Esophagus squamous epithelium (tissue), 5 donors: Measurements from ENCODE around the gene NAV2. TPM values are rescaled to one million over a fixed set of nuclear protein-coding genes. Genes with fewer than 3 reads are reported as not detected.

Experiments used
- DNase-seq: peaks from one replicate; lab custom pipeline; 2025; lab: John Stamatoyannopoulos, UW
- H3K27ac ChIP-seq, 4 donors: fragments of 200-600 bp; sonication (generic); one replicate each; pipeline ENCODE4 v1.5.1; 2016 to 2019; ENCODE audit warnings: mild to moderate bottlenecking in 1 of 4
- H3K27me3 ChIP-seq, 4 donors: fragments of 200-600 bp; sonication (generic); 1 replicate in 3 of 4; 2 replicates in 1 of 4; pipeline versions ENCODE4 v1.5.1 to v1.6.0; 2017 to 2021; ENCODE audit warnings: antibody characterized with exemption in 1 of 4
- H3K36me3 ChIP-seq, 3 donors: fragments of 200-600 bp; sonication (generic); one replicate each; pipeline ENCODE4 v1.5.1; 2016 to 2019
- H3K4me1 ChIP-seq, 3 donors: fragments of 200-600 bp; sonication (generic); one replicate each; pipeline ENCODE4 v1.5.1; 2017 to 2019
- H3K4me3 ChIP-seq, 4 donors: fragments of 200-600 bp; sonication (generic); 1 replicate in 3 of 4; 2 replicates in 1 of 4; pipeline ENCODE4 v1.5.1; 2016 to 2019; ENCODE audit warnings: mild to moderate bottlenecking in 2 of 4, moderate library complexity in 1 of 4
- H3K9me3 ChIP-seq, 3 donors: fragments of 200-600 bp; sonication (generic); one replicate each; pipeline ENCODE4 v1.5.1; 2016 to 2019
- CTCF ChIP-seq, 6 experiments: fragments of 450-650 bp in 4 of 6; fragments of 200-600 bp in 2 of 6; sonication (generic) in 2 of 6; IDR thresholded peaks; one replicate each; pipeline ENCODE4 v1.5.1; 2016 to 2019; ENCODE audit warnings: antibody characterized with exemption in 6 of 6, mild to moderate bottlenecking in 4 of 6, moderate library complexity in 4 of 6
- POLR2A ChIP-seq, 4 donors: fragments of 450-650 bp; IDR thresholded peaks; one replicate each; pipeline ENCODE4 v1.6.1; 2017; ENCODE audit warnings: antibody characterized with exemption in 4 of 4, mild to moderate bottlenecking in 4 of 4, moderate library complexity in 3 of 4
- WGBS, 2 donors: methylation state at CpG; one replicate each; pipeline ENCODE4 v1.1.5; 2018; 5-methylcytosine and 5-hydroxymethylcytosine counted together
- intact Hi-C: fragments of 100-400 bp; cut with DNase I; formaldehyde crosslinking; loops from one replicate; pipeline ENCODE4 v1.15.0; 2022
- total RNA-seq, 4 donors: library from RNA; depleted of rRNA; stranded (reverse); fragments of >200 nt; gene quantifications; one replicate each; pipeline ENCODE4 v1.1.0, GENCODE V29; 2016
- donor health status: DM: yes; HTN: yes; CAD: no.

The NAV2 gene
- total RNA-seq, 4 donors from 2014 or later = 4.9 to 19.1 (median 14.6) TPM

- Histone ChIP-seq H3K36me3 (no peaks in the 10 kb centered on the region), H3K4me3 (no peak overlapping the region), H3K4me1 (peaks cover 7 to 70% (median 21%) of the 10 kb centered on the region in 3 donors), H3K9me3 (no peaks in the 10 kb centered on the region), H3K27ac (no peak overlapping the region), H3K27me3 (no peaks in the 10 kb centered on the region)
- DNase-seq = no peak
- intact Hi-C loops = no loop called here
- WGBS, 2 donors = 50% methylated on average over 2 of the region's 2 CpGs; no CpG with 5 or more reads in 1 of the 2 donors
- TF ChIP-seq CTCF (IDR thresholded peaks at IDR 0.05) = no peak
- TF ChIP-seq POLR2A (IDR thresholded peaks at IDR 0.05) = no peak
Measured at GRCh38 chr11:19869466-19869865, 156.8 kb downstream of the NAV2 start.

GRCh38 chr11:19869946-19870589 is 157.4 kb downstream of the NAV2 start:
- Histone ChIP-seq H3K9me3 (no peaks in the 10 kb centered on the region), H3K27me3 (no peaks in the 10 kb centered on the region), H3K4me1 (peaks cover 7 to 70% (median 17%) of the 10 kb centered on the region in 3 donors), H3K27ac (no peak overlapping the region), H3K4me3 (no peak overlapping the region), H3K36me3 (no peaks in the 10 kb centered on the region)
- intact Hi-C loops = no loop called here
- TF ChIP-seq CTCF (IDR thresholded peaks at IDR 0.05) (no peak), POLR2A (IDR thresholded peaks at IDR 0.05) (no peak)
- DNase-seq = no peak
- WGBS, 2 donors = 55 to 74% methylated on average over 2 to 3 of the region's 9 CpGs

GRCh38 chr11:19871531-19871930 is 158.9 kb downstream of the NAV2 start:
- Histone ChIP-seq H3K9me3 (no peaks in the 10 kb centered on the region), H3K36me3 (no peaks in the 10 kb centered on the region), H3K27me3 (no peaks in the 10 kb centered on the region), H3K4me1 (peaks cover 7 to 67% (median 17%) of the 10 kb centered on the region in 3 donors), H3K27ac (no peak overlapping the region), H3K4me3 (no peak overlapping the region)
- WGBS, 2 donors = 73 to 82% methylated on average over 7 to 8 of the region's 8 CpGs
- no peak for DNase-seq
- intact Hi-C loops = no loop called here
- TF ChIP-seq CTCF (IDR thresholded peaks at IDR 0.05) (no peak), POLR2A (IDR thresholded peaks at IDR 0.05) (no peak)

- Histone ChIP-seq H3K9me3 (no peaks in the 10 kb centered on the region), H3K4me3 (no peak overlapping the region), H3K36me3 (no peaks in the 10 kb centered on the region), H3K4me1 (peaks cover 7 to 65% (median 17%) of the 10 kb centered on the region in 3 donors), H3K27ac (no peak overlapping the region), H3K27me3 (no peaks in the 10 kb centered on the region)
- intact Hi-C loops = no loop called here
- WGBS, 2 donors = 72% methylated on average over 4 of the region's 4 CpGs; no CpG with 5 or more reads in 1 of the 2 donors
- DNase-seq = no peak
- TF ChIP-seq CTCF (IDR thresholded peaks at IDR 0.05) = no peak
- TF ChIP-seq POLR2A (IDR thresholded peaks at IDR 0.05) = no peak
Measured at GRCh38 chr11:19872512-19873145, 160.0 kb downstream of the NAV2 start.

- intact Hi-C loops = no loop called here
- H3K4me1 ChIP-seq = peaks cover 3 to 62% (median 16%) of the 10 kb centered on the region in 3 donors
- WGBS, 2 donors = 14 to 100% methylated on average over 1 of the region's 1 CpG
- DNase-seq = no peak
- H3K4me3 ChIP-seq = no peak overlapping the region
- H3K9me3 ChIP-seq = no peaks in the 10 kb centered on the region
- no peaks in the 10 kb centered on the region for H3K27me3 ChIP-seq
- H3K36me3 ChIP-seq = no peaks in the 10 kb centered on the region
- no peak overlapping the region for H3K27ac ChIP-seq
- TF ChIP-seq CTCF (IDR thresholded peaks at IDR 0.05) = no peak
- TF ChIP-seq POLR2A (IDR thresholded peaks at IDR 0.05) = no peak
Measured at GRCh38 chr11:19873730-19874129, 161.1 kb downstream of the NAV2 start.
